Adrenal gland (tissue), 12 donors: Measurements from ENCODE around the gene TTC34. TPM values are rescaled to one million over a fixed set of nuclear protein-coding genes. Genes with fewer than 3 reads are reported as not detected.

Experiments used
- DNase-seq, 7 donors: peaks; one replicate each; pipeline ENCODE4 v3.0.0-alpha.2; 2019 to 2020
- H3K27ac ChIP-seq, 5 donors: fragments of 200-600 bp; sonication (generic) in 4 of 5; 1 replicate in 3 of 5; 2 replicates in 2 of 5; pipeline versions ENCODE4 v1.5.1 to v1.8.0; 2016 to 2020; ENCODE audit warnings: mild to moderate bottlenecking in 1 of 5
- H3K27me3 ChIP-seq: fragments of 200-600 bp; 2 replicates; pipeline ENCODE4 v1.8.0; 2021
- H3K36me3 ChIP-seq, 2 donors: fragments of 200-600 bp; replicated peaks in 1 of 2; 1 replicate in 1 of 2; 2 replicates in 1 of 2; pipeline versions ENCODE4 v1.5.1 to v1.8.0; 2018 to 2022
- H3K4me1 ChIP-seq, 2 donors: fragments of 200-600 bp; replicated peaks in 1 of 2; 1 replicate in 1 of 2; 2 replicates in 1 of 2; pipeline versions ENCODE4 v1.5.1 to v1.8.0; 2018 to 2021
- H3K4me3 ChIP-seq, 4 donors: fragments of 200-600 bp; sonication (generic) in 3 of 4; one replicate each; pipeline ENCODE4 v1.5.1; 2016 to 2018
- H3K9me3 ChIP-seq, 3 donors: fragments of 200-600 bp; sonication (generic) in 1 of 3; replicated peaks in 1 of 3; 1 replicate in 2 of 3; 2 replicates in 1 of 3; pipeline versions ENCODE4 v1.5.1 to v1.8.0; 2016 to 2021
- POLR2A ChIP-seq, 2 donors: fragments of 450-650 bp; IDR thresholded peaks; one replicate each; pipeline ENCODE4 v1.6.1; 2017; ENCODE audit warnings: antibody characterized with exemption in 2 of 2, mild to moderate bottlenecking in 2 of 2, moderate library complexity in 1 of 2
- WGBS, 4 donors: extraction: QIAGEN DNeasy Blood & Tissue Kit in 2 of 4; methylation state at CpG; one replicate each; pipeline versions ENCODE4 v1.1.5 to v1.1.7; 2013 to 2017; 5-methylcytosine and 5-hydroxymethylcytosine counted together
- intact Hi-C, 2 donors: fragments of 100-400 bp; cut with DNase I; formaldehyde crosslinking; loops; one replicate each; pipeline versions ENCODE4 v1.14.1 to v1.15.0; 2022 to 2023
- polyA plus RNA-seq, 3 donors: library from polyadenylated mRNA; stranded (reverse); fragments of 200-250 nt in 2 of 3; fragments of 350-450 nt in 1 of 3; fragmentation: Illumina TruSeq in 1 of 3; extraction: RNeasy Lipid Tissue Mini Kit (QIAGEN cat#74804) in 1 of 3; gene quantifications; one replicate each; pipeline ENCODE4 v1.2.3, GENCODE V29; 2013 to 2014
- total RNA-seq, 9 donors: library from RNA; depleted of rRNA in 4 of 9; stranded (reverse); fragments of >200 nt in 4 of 9; fragments of 120-200 nt in 1 of 9; fragmentation: NEBNext Ultra II Directional in 1 of 9; extraction: Animal tissue kit (Norgen Biotek cat#: 25700) in 1 of 9; gene quantifications; one replicate each; pipeline versions ENCODE4 v1.1.0 to v1.2.4, GENCODE V29; 2013 to 2023
- TF ChIP-seq, protein P1 (sequence below), 6 experiments: fragments of 450-650 bp in 4 of 6; fragments of 200-600 bp in 2 of 6; sonication (generic) in 1 of 6; IDR thresholded peaks; 1 replicate in 5 of 6; 2 replicates in 1 of 6; pipeline versions ENCODE4 v1.5.1 to v1.8.0; 2016 to 2021; ENCODE audit warnings: antibody characterized with exemption in 6 of 6, mild to moderate bottlenecking in 2 of 6, moderate library complexity in 1 of 6
- donor health status: healthy with polysubstance abuse.
- donor health status: Bipolar disorder and iron deficiency.
- donor health status: DM: yes; HTN: yes; CAD: no.
- donor health status: DM: no; HTN: no; CAD: no.
- donor health status: DM: no; HTN: no; CAD: no.
- donor health status: DM: yes; HTN: yes; CAD: no.

TTC34 gene
- total and polyA plus RNA-seq, 12 donors: 0.12 to 1.9 (median 0.47) TPM

DNA sequence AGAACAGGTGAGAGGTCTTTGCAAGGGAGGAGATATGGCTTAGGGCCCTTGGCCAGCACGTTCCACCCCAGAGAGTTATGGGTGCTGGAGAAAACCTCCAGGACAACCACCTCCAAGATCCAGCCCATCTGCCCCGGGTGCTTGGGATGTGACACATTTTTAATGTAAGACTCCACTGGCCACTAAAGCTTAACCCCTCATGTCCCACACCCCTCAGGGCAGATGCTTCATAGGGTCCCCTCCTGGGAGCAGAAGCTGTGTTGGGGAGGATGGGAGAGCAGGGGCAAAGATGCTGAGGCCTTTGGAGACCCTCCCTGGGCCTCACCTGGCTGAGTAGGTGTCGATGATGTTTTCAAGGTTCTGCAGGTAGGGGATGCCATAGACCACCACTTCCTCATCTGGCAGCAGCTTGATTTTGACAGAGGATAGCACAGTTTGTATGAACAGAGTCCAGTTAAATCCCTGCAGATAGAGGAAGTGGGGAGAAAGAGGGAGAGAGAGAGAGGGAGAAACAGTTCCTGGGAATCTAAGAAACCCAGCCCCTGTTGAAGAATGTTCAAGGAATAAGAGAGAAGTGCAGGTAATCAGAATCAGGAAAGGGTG lies 203.1 kb downstream of the TTC34 start:
- TF ChIP-seq, protein P1, sequence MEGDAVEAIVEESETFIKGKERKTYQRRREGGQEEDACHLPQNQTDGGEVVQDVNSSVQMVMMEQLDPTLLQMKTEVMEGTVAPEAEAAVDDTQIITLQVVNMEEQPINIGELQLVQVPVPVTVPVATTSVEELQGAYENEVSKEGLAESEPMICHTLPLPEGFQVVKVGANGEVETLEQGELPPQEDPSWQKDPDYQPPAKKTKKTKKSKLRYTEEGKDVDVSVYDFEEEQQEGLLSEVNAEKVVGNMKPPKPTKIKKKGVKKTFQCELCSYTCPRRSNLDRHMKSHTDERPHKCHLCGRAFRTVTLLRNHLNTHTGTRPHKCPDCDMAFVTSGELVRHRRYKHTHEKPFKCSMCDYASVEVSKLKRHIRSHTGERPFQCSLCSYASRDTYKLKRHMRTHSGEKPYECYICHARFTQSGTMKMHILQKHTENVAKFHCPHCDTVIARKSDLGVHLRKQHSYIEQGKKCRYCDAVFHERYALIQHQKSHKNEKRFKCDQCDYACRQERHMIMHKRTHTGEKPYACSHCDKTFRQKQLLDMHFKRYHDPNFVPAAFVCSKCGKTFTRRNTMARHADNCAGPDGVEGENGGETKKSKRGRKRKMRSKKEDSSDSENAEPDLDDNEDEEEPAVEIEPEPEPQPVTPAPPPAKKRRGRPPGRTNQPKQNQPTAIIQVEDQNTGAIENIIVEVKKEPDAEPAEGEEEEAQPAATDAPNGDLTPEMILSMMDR (IDR thresholded peaks at IDR 0.05): no peak
- TF ChIP-seq POLR2A (IDR thresholded peaks at IDR 0.05): no peak
- 83 to 86% (median 84%) methylated on average over 2 to 3 of the region's 3 CpGs for WGBS, 4 donors

DNA sequence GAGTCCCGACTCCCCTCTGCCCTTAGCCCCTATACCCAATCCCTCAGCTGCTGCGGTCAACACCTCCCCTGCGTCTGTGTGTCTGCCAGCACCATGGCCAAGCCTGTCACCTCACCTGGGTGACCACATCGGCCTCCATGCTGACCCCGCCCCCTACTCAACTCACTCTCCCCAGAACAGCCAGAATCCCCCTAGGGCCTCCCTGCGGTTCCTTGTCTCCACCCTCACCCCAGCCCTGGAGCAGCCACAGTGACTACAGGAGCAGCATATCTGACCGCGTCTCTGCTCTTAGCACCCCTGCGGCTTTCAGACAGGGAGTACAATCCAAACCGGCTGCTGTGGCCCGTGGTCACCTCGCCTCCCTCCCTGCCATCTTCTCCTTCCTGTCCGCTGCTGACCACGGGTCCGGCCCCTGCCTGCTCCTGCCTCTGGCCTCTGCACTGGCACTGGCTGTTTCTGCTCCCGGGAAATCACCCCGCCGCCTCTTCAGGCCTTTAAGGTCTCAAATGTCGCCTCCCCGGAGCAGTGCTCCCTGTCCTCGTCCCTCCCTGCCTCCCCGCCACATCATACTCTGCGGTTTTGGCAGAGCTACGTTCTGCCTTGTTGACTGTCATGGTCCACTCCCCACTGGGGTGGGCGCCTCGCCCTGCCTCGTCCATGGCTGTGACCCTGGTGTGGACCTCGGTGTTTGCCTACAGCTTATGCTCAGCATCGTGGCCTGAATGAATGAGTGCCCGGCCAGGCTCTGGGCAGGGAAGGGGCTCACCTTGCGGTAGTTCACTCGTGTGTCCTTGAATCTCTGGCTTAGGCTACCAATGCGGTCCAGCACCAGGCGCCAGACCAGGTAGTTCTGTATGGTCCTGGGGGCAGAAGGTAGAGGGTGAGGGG lies 203.8 kb downstream of the TTC34 start:
- Histone ChIP-seq H3K36me3 (no peaks in the 10 kb centered on the region), H3K9me3 (peaks cover 0 to 9% (median 0%) of the 10 kb centered on the region in 3 donors), H3K27ac (no peak overlapping the region), H3K4me3 (no peak overlapping the region), H3K27me3 (no peaks in the 10 kb centered on the region), H3K4me1 (peaks cover 5 to 13% of the 10 kb centered on the region in 2 donors)
- DNase-seq: peak in 2 of 7 donors; percentile 11 to 17
- WGBS, 4 donors: 79 to 82% (median 81%) methylated on average over 23 to 34 of the region's 34 CpGs
- TF ChIP-seq, protein P1 (IDR thresholded peaks at IDR 0.05): no peak
- no peak for TF ChIP-seq POLR2A (IDR thresholded peaks at IDR 0.05)
- intact Hi-C loops: no loop called here

More for the DNA sequence above, 203.1 kb downstream of the TTC34 start:
- DNase-seq: peak in 1 of 7 donors; percentile 14
- intact Hi-C loops: no loop called here
- H3K4me3 ChIP-seq: no peak overlapping the region
- peaks cover 4 to 11% of the 10 kb centered on the region in 2 donors for H3K4me1 ChIP-seq
- H3K36me3 ChIP-seq: no peaks in the 10 kb centered on the region
- H3K9me3 ChIP-seq: peaks cover 0 to 9% (median 0%) of the 10 kb centered on the region in 3 donors
- H3K27ac ChIP-seq: no peak overlapping the region
- no peaks in the 10 kb centered on the region for H3K27me3 ChIP-seq

DNA sequence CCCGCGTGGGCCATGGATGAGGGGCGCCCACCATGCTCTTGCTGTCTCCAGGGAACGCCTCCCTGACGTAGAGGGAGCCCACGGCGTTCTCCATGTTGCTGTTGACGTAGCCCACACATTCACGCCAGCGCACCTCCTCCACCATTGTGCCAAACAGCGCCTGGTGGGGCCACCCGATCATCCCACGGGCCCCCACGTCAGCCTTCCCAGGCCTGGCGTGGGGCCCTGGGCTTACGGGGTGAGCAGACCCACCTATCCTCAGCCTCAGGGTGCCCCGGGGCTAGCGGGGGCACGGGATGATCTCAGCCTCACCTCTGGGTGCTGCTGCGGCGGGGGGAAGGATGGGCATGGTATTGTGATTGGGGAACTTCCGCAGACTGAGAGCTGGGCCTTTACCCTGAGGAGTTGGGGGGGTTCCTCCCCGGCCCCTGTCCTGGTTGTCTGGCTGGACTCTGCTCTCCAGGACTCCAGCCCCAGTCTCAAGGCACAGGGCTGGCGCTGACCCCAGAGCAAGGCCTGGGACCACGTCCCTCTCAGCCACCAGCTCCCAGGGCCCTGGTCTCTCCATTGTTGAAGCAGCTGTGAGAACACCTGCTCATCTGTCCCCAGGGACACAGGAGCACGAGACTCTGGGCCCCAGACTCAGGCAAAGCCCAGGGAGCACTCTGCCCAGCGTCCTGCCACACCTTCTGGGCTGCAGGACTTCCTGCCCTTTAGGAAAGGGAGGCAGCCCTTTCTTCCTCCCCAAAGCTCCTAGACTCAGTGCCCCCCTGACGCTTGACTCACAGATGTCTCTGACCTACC lies 204.8 kb downstream of the TTC34 start:
- H3K4me3 ChIP-seq: no peak overlapping the region
- no peaks in the 10 kb centered on the region for H3K36me3 ChIP-seq
- 90 to 93% (median 91%) methylated on average over 3 to 28 of the region's 28 CpGs for WGBS, 4 donors
- H3K4me1 ChIP-seq: peaks cover 5 to 13% of the 10 kb centered on the region in 2 donors
- intact Hi-C loops: no loop called here
- TF ChIP-seq, protein P1 (IDR thresholded peaks at IDR 0.05): no peak
- no peak for TF ChIP-seq POLR2A (IDR thresholded peaks at IDR 0.05)
- no peaks in the 10 kb centered on the region for H3K27me3 ChIP-seq
- peaks cover 0 to 9% (median 0%) of the 10 kb centered on the region in 3 donors for H3K9me3 ChIP-seq
- H3K27ac ChIP-seq: no peak overlapping the region
- DNase-seq: peak in 2 of 7 donors; percentile 11 to 13
